SK-N-SH (cell line): ENCODE measurements around the gene OGDH.

ENCODE experiments used
- EP300 ChIP-seq, 2 experiments: IDR thresholded peaks; 2 replicates each; pipeline versions ENCODE4 v1.4.0 to v1.6.1; 2012; ENCODE audit warnings: borderline replicate concordance in 1 of 2, low read depth in 1 of 2, low read length in 1 of 2
- NFIC ChIP-seq: IDR thresholded peaks from 2 replicates; pipeline ENCODE4 v1.4.0; 2012; ENCODE audit warnings: borderline replicate concordance
- POLR2AphosphoS5 ChIP-seq: IDR thresholded peaks from 2 replicates; pipeline ENCODE4 v1.6.1; 2012; ENCODE audit warnings: low read depth, low read length
- SMC3 ChIP-seq: IDR thresholded peaks from 2 replicates; pipeline ENCODE4 v1.6.1; 2012; ENCODE audit warnings: low read depth, low read length, improper control_type of control experiment
- TEAD4 ChIP-seq: IDR thresholded peaks from 2 replicates; pipeline ENCODE4 v1.4.0; 2012; ENCODE audit warnings: mild to moderate bottlenecking, borderline replicate concordance; ENCODE audit not compliant: insufficient read depth
- TF ChIP-seq, protein P1 (sequence below): fragments of 200-600 bp; sonication (generic); IDR thresholded peaks from 2 replicates; pipeline ENCODE4 v1.6.1; 2017; ENCODE audit warnings: antibody characterized with exemption, mild to moderate bottlenecking, moderate library complexity
- TF ChIP-seq, protein P2 (sequence below): IDR thresholded peaks from 2 replicates; pipeline ENCODE4 v1.6.1; 2012; ENCODE audit warnings: mild to moderate bottlenecking, low read depth, low read length, moderate library complexity
- TF ChIP-seq, protein P3 (sequence below): IDR thresholded peaks from 2 replicates; pipeline ENCODE4 v1.4.0; 2012; ENCODE audit warnings: low read depth
- TF ChIP-seq, protein P4 (sequence below): IDR thresholded peaks from 2 replicates; pipeline ENCODE4 v1.4.0; 2012; ENCODE audit warnings: low read depth, borderline replicate concordance
- TF ChIP-seq, protein P5 (sequence below): fragments of 150-350 bp; IDR thresholded peaks from 2 replicates; pipeline ENCODE4 v1.6.1; 2017; ENCODE audit warnings: antibody characterized with exemption, low read length, low read depth, borderline replicate concordance

DNA sequence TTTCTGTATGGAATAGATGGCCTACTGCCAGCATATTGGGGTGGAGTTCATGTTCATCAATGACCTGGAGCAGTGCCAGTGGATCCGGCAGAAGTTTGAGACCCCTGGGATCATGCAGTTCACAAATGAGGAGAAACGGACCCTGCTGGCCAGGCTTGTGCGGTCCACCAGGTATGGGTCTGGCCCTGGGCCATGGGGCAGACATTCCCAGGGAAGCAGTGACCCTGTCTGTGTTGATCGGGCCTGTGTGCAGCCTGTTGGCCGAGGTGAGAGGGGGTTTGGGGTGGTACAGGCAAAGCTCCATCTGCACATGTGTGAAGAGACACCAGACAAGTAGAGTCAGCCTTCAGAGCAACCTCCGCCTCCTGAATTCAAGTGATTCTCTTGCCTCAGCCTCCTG is 67.3 kb downstream of the OGDH start:
- TF ChIP-seq POLR2AphosphoS5 (no peak), TEAD4 (no peak), SMC3 (no peak), NFIC (no peak), EP300 (IDR thresholded peaks at IDR 0.05; ENCODE audit: borderline replicate concordance in 1 of 2, low read depth in 1 of 2, low read length in 1 of 2) (no peak)
- TF ChIP-seq, protein P1, sequence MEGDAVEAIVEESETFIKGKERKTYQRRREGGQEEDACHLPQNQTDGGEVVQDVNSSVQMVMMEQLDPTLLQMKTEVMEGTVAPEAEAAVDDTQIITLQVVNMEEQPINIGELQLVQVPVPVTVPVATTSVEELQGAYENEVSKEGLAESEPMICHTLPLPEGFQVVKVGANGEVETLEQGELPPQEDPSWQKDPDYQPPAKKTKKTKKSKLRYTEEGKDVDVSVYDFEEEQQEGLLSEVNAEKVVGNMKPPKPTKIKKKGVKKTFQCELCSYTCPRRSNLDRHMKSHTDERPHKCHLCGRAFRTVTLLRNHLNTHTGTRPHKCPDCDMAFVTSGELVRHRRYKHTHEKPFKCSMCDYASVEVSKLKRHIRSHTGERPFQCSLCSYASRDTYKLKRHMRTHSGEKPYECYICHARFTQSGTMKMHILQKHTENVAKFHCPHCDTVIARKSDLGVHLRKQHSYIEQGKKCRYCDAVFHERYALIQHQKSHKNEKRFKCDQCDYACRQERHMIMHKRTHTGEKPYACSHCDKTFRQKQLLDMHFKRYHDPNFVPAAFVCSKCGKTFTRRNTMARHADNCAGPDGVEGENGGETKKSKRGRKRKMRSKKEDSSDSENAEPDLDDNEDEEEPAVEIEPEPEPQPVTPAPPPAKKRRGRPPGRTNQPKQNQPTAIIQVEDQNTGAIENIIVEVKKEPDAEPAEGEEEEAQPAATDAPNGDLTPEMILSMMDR = no peak
- TF ChIP-seq, protein P2, sequence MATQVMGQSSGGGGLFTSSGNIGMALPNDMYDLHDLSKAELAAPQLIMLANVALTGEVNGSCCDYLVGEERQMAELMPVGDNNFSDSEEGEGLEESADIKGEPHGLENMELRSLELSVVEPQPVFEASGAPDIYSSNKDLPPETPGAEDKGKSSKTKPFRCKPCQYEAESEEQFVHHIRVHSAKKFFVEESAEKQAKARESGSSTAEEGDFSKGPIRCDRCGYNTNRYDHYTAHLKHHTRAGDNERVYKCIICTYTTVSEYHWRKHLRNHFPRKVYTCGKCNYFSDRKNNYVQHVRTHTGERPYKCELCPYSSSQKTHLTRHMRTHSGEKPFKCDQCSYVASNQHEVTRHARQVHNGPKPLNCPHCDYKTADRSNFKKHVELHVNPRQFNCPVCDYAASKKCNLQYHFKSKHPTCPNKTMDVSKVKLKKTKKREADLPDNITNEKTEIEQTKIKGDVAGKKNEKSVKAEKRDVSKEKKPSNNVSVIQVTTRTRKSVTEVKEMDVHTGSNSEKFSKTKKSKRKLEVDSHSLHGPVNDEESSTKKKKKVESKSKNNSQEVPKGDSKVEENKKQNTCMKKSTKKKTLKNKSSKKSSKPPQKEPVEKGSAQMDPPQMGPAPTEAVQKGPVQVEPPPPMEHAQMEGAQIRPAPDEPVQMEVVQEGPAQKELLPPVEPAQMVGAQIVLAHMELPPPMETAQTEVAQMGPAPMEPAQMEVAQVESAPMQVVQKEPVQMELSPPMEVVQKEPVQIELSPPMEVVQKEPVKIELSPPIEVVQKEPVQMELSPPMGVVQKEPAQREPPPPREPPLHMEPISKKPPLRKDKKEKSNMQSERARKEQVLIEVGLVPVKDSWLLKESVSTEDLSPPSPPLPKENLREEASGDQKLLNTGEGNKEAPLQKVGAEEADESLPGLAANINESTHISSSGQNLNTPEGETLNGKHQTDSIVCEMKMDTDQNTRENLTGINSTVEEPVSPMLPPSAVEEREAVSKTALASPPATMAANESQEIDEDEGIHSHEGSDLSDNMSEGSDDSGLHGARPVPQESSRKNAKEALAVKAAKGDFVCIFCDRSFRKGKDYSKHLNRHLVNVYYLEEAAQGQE = no peak
- TF ChIP-seq, protein P3, sequence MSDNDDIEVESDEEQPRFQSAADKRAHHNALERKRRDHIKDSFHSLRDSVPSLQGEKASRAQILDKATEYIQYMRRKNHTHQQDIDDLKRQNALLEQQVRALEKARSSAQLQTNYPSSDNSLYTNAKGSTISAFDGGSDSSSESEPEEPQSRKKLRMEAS = no peak
- TF ChIP-seq, protein P4, sequence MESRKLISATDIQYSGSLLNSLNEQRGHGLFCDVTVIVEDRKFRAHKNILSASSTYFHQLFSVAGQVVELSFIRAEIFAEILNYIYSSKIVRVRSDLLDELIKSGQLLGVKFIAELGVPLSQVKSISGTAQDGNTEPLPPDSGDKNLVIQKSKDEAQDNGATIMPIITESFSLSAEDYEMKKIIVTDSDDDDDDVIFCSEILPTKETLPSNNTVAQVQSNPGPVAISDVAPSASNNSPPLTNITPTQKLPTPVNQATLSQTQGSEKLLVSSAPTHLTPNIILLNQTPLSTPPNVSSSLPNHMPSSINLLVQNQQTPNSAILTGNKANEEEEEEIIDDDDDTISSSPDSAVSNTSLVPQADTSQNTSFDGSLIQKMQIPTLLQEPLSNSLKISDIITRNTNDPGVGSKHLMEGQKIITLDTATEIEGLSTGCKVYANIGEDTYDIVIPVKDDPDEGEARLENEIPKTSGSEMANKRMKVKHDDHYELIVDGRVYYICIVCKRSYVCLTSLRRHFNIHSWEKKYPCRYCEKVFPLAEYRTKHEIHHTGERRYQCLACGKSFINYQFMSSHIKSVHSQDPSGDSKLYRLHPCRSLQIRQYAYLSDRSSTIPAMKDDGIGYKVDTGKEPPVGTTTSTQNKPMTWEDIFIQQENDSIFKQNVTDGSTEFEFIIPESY = no peak
- TF ChIP-seq, protein P5, sequence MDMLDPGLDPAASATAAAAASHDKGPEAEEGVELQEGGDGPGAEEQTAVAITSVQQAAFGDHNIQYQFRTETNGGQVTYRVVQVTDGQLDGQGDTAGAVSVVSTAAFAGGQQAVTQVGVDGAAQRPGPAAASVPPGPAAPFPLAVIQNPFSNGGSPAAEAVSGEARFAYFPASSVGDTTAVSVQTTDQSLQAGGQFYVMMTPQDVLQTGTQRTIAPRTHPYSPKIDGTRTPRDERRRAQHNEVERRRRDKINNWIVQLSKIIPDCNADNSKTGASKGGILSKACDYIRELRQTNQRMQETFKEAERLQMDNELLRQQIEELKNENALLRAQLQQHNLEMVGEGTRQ = no peak
